ENCODE measurements around the gene NSF. TPM values are rescaled to one million over a fixed set of nuclear protein-coding genes. Genes with fewer than 3 reads are reported as not detected.
"Not testable (repeated sequence)": the region's sequence is repeated elsewhere in the genome, so short reads cannot be mapped to it uniquely, and the experiment has no call there.

The NSF gene
- total RNA-seq, 1 experiment from 2014 or later, result 56.5 TPM

- no TSS peak for BruUV-seq (replicated peaks)
- ChIA-PET POLR2A (interaction anchor here (0.6 kb wide), 1 partner anchor 618 kb away, joined by 3 read pairs; no protein-coding TSS in a partner anchor), CTCF (no interaction called here)
- H3K27ac ChIP-seq (ENCODE audit: low read length), result no peak overlapping the region
- ATAC-seq (no peak), DNase-seq (ENCODE audit: low read depth, low spot score) (no peak)
- intact Hi-C loops (cut with micrococcal nuclease; ENCODE audit: unreplicated experiment) (no loop called here), in situ Hi-C loops (cut with HindIII; ENCODE audit: low pct_unique_long_range_greater_than_20kb, low sequenced_read_pairs) (no loop called here)
- no peaks in the 10 kb centered on the region for H3K27me3 ChIP-seq (ENCODE audit: control insufficient read depth, insufficient read depth, low read length)
- H3K4me1 ChIP-seq (ENCODE audit: control insufficient read depth, insufficient read depth, low read length), result peaks cover 10% of the 10 kb centered on the region
- no peaks in the 10 kb centered on the region; the same call in 1 of the 2 replicates for H3K36me3 ChIP-seq (ENCODE audit: control insufficient read depth, insufficient read depth, low read length)
- H3K9me3 ChIP-seq (ENCODE audit: control insufficient read depth, insufficient read depth, low read depth, low read length), result no peaks in the 10 kb centered on the region
- H3K4me3 ChIP-seq (ENCODE audit: low read depth in 2 of 2, low read length in 2 of 2), result no peak overlapping the region
- TF ChIP-seq POLR2AphosphoS5 (IDR thresholded peaks at IDR 0.05; ENCODE audit: low read depth, low read length) (no peak), SIN3A (IDR thresholded peaks at IDR 0.05; ENCODE audit: borderline replicate concordance, insufficient read depth, low read depth, low read length) (no peak), REST (IDR thresholded peaks at IDR 0.05; ENCODE audit: insufficient read depth in 1 of 2, low read depth in 2 of 2, low read length in 1 of 2) (no peak), CTCF (IDR thresholded peaks at IDR 0.05) (no peak), TCF7L2 (IDR thresholded peaks at IDR 0.05; ENCODE audit: low read depth, low read length) (no peak)
These were observed 165.7 kb downstream of the NSF start for GRCh38 chr17:46756081-46756735.

GRCh38 chr17:46756861-46757260 is 166.4 kb downstream of the NSF start:
- Histone ChIP-seq H3K4me3 (ENCODE audit: low read depth in 2 of 2, low read length in 2 of 2) (no peak overlapping the region), H3K9me3 (ENCODE audit: control insufficient read depth, insufficient read depth, low read depth, low read length) (no peaks in the 10 kb centered on the region), H3K36me3 (ENCODE audit: control insufficient read depth, insufficient read depth, low read length) (no peaks in the 10 kb centered on the region; the same call in 1 of the 2 replicates), H3K4me1 (ENCODE audit: control insufficient read depth, insufficient read depth, low read length) (peaks cover 10% of the 10 kb centered on the region), H3K27me3 (ENCODE audit: control insufficient read depth, insufficient read depth, low read length) (no peaks in the 10 kb centered on the region), H3K27ac (ENCODE audit: low read length) (no peak overlapping the region)
- ChIA-PET CTCF (no interaction called here), POLR2A (no interaction called here)
- TF ChIP-seq REST (IDR thresholded peaks at IDR 0.05; ENCODE audit: insufficient read depth in 1 of 2, low read depth in 2 of 2, low read length in 1 of 2) (no peak), TCF7L2 (IDR thresholded peaks at IDR 0.05; ENCODE audit: low read depth, low read length) (no peak), POLR2AphosphoS5 (IDR thresholded peaks at IDR 0.05; ENCODE audit: low read depth, low read length) (no peak), CTCF (IDR thresholded peaks at IDR 0.05) (no peak), SIN3A (IDR thresholded peaks at IDR 0.05; ENCODE audit: borderline replicate concordance, insufficient read depth, low read depth, low read length) (no peak)
- in situ Hi-C loops (cut with HindIII; ENCODE audit: low pct_unique_long_range_greater_than_20kb, low sequenced_read_pairs), result no loop called here
- no peak for DNase-seq (ENCODE audit: low read depth, low spot score)
- no peak for ATAC-seq
- no TSS peak for BruUV-seq (replicated peaks)
- intact Hi-C loops (cut with micrococcal nuclease; ENCODE audit: unreplicated experiment), result no loop called here

- BruUV-seq (replicated peaks); in situ Hi-C loops (cut with HindIII; ENCODE audit: low pct_unique_long_range_greater_than_20kb, low sequenced_read_pairs); H3K27ac ChIP-seq (ENCODE audit: low read length); H3K36me3 ChIP-seq (ENCODE audit: control insufficient read depth, insufficient read depth, low read length); H3K4me3 ChIP-seq (ENCODE audit: low read depth in 2 of 2, low read length in 2 of 2); DNase-seq (ENCODE audit: low read depth, low spot score); H3K4me1 ChIP-seq (ENCODE audit: control insufficient read depth, insufficient read depth, low read length); ATAC-seq; POLR2A ChIA-PET; H3K9me3 ChIP-seq (ENCODE audit: control insufficient read depth, insufficient read depth, low read depth, low read length); intact Hi-C loops (cut with micrococcal nuclease; ENCODE audit: unreplicated experiment); H3K27me3 ChIP-seq (ENCODE audit: control insufficient read depth, insufficient read depth, low read length): not testable (repeated sequence)
- CTCF ChIA-PET, result interaction anchor here (0.6 to 0.7 kb wide), 3 partner anchors 243 to 1056 kb away, joined by 4 to 8 read pairs (median 5); no protein-coding TSS in a partner anchor
These were observed 167.1 kb downstream of the NSF start for GRCh38 chr17:46757588-46757987.

All from Panc1 (cell line).